Thoracic aorta (tissue), 2 donors: Measurements from ENCODE around the gene SHOC2. TPM values are rescaled to one million over a fixed set of nuclear protein-coding genes. Genes with fewer than 3 reads are reported as not detected.

Experiments
- ATAC-seq: fragments of 150-250 bp; one replicate; pipeline ENCODE4 v1.8.0; 2017; ENCODE audit warnings: low read depth; ENCODE audit not compliant: insufficient number of reproducible peaks, low FRiP score
- DNase-seq: peaks from one replicate; pipeline ENCODE4 v3.0.0-alpha.2; 2020; ENCODE audit warnings: low spot score
- H3K27ac ChIP-seq, 2 donors: fragments of 200-600 bp; sonication (generic); 1 replicate in 1 of 2; 2 replicates in 1 of 2; pipeline ENCODE4 v1.5.1; 2016; ENCODE audit warnings: mild to moderate bottlenecking in 2 of 2, moderate library complexity in 2 of 2
- H3K27me3 ChIP-seq: fragments of 200-600 bp; sonication (generic); replicated peaks from 2 replicates; pipeline ENCODE4 v1.6.0; 2016; ENCODE audit warnings: mild to moderate bottlenecking; ENCODE audit not compliant: insufficient read depth
- H3K36me3 ChIP-seq: fragments of 200-600 bp; sonication (generic); one replicate; pipeline ENCODE4 v1.5.1; 2016
- H3K4me1 ChIP-seq, 2 donors: fragments of 200-600 bp; sonication (generic); 1 replicate in 1 of 2; 2 replicates in 1 of 2; pipeline versions ENCODE4 v1.5.1 to v1.6.0; 2016; ENCODE audit warnings: low read depth in 2 of 2, mild to moderate bottlenecking in 1 of 2; ENCODE audit not compliant: control insufficient read depth in 1 of 2
- H3K4me3 ChIP-seq: fragments of 200-600 bp; sonication (generic); 2 replicates; pipeline ENCODE4 v1.5.1; 2016; ENCODE audit warnings: mild to moderate bottlenecking
- H3K9me3 ChIP-seq: fragments of 200-600 bp; sonication (generic); 2 replicates; pipeline ENCODE4 v1.5.1; 2016
- total RNA-seq, 2 donors: library from RNA; depleted of rRNA; stranded (reverse); fragments of >200 nt; gene quantifications; one replicate each; pipeline versions ENCODE4 v1.1.0 to v1.2.3, GENCODE V29; 2016
- TF ChIP-seq, protein P1 (sequence below): fragments of 200-600 bp; sonication (generic); IDR thresholded peaks from one replicate; pipeline ENCODE4 v1.5.1; 2019; ENCODE audit warnings: antibody characterized with exemption

SHOC2 gene
- total RNA-seq, 2 donors from 2014 or later, result 41.6 to 115 TPM

DNA sequence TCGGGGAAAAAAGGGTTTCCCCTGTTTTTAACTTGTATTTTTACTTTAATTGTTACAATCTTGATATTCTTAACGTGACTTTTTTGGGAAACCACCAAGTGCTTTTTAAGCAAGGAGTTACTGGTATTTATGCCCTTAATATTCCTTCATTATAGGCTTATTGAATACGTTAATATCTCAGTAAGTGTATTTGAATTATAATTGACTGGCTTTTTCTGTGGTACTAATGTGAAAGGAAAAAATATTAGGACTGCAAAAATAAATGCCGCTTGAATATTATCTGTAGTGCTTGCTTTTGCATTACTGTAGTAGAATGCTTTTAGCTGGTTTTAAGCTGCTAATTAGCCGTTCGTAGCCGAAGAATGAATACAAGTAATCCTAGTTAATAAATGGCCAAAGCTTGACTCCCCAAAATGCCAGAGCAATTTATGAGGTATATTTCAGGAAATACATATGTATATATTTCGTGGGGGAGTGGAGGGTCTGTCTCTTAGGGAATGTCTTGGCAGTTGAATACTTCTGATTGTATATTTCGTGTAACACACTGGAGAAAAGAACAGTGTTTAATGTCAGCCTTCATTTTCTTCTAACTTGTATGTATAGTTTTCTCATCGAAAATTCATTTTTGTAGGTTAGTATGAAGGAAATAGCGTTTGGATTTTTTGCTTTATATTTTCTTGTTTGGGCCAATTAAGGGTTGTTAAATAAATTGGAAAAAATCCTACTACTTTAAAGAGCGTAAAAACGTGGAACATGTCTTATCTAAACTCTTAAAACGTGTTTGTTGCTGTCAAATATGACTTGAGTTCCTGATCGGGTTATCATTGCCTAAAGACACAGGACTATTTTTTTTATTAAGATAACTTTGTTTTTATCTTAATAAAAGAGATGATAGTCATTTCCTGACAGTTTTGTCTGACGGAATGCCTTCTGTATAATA is 46.1 kb upstream of the SHOC2 start:
- H3K9me3 ChIP-seq, result no peaks in the 10 kb centered on the region
- H3K4me1 ChIP-seq, result peaks cover 15 to 43% of the 10 kb centered on the region in 2 donors
- DNase-seq (no peak), ATAC-seq (no peak)
- peak overlapping the region; percentile 94 for H3K4me3 ChIP-seq
- peak overlapping the region; percentile 89 to 95 for H3K27ac ChIP-seq
- no peaks in the 10 kb centered on the region for H3K36me3 ChIP-seq
- no peaks in the 10 kb centered on the region for H3K27me3 ChIP-seq
- TF ChIP-seq, protein P1, sequence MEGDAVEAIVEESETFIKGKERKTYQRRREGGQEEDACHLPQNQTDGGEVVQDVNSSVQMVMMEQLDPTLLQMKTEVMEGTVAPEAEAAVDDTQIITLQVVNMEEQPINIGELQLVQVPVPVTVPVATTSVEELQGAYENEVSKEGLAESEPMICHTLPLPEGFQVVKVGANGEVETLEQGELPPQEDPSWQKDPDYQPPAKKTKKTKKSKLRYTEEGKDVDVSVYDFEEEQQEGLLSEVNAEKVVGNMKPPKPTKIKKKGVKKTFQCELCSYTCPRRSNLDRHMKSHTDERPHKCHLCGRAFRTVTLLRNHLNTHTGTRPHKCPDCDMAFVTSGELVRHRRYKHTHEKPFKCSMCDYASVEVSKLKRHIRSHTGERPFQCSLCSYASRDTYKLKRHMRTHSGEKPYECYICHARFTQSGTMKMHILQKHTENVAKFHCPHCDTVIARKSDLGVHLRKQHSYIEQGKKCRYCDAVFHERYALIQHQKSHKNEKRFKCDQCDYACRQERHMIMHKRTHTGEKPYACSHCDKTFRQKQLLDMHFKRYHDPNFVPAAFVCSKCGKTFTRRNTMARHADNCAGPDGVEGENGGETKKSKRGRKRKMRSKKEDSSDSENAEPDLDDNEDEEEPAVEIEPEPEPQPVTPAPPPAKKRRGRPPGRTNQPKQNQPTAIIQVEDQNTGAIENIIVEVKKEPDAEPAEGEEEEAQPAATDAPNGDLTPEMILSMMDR, result no peak

DNA sequence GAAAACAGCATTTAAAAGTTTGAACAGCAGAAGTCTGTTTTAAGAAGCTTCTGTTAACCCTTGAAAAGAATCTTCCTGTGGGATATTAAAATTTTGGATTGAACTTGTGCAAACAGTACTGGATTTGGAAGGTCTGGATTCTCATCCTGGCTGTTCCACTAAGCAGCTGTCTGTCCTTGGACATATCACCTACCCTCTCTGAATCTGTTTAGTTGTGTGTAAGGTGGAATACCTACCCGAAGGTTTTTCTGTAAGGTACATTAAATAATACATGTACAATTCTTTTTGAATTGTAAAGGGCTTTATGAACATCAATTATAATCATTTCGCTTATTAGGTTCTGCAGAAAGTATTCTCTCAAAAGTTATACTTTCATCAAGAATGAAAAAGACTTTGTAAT is 45.5 kb upstream of the SHOC2 start:
- ATAC-seq, result no peak

GRCh38 chr10:110876000-110876399 is 43.4 kb upstream of the SHOC2 start:
- no peak overlapping the region for H3K4me3 ChIP-seq

More for the DNA sequence above, 45.5 kb upstream of the SHOC2 start:
- DNase-seq, result no peak
- peaks cover 12 to 38% of the 10 kb centered on the region in 2 donors for H3K4me1 ChIP-seq
- H3K27ac ChIP-seq, result no peak overlapping the region
- H3K36me3 ChIP-seq, result no peaks in the 10 kb centered on the region
- H3K9me3 ChIP-seq, result no peaks in the 10 kb centered on the region
- H3K4me3 ChIP-seq, result peak overlapping the region; percentile 94
- TF ChIP-seq, protein P1, result no peak
- no peaks in the 10 kb centered on the region for H3K27me3 ChIP-seq

DNA sequence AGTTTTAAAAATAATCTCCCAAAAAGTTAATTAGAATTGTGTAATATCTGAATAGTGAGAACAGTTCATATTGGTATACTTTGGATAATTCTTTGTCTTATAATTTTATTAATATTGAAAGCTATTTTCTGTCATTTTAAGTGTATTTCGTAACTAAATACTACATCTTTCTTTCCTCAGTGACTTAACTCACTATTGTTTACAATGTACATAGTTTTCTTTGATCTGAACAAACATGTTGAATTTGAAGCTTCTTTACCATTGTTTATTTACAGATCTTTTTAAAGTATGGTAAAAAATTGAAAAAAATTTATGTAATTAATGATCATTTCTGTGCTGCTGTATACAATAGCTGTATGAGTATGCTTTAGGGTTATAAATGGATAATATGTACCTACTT is 42.6 kb upstream of the SHOC2 start:
- ATAC-seq, result no peak
- Histone ChIP-seq H3K4me3 (no peak overlapping the region), H3K27me3 (no peaks in the 10 kb centered on the region), H3K36me3 (no peaks in the 10 kb centered on the region), H3K9me3 (no peaks in the 10 kb centered on the region), H3K4me1 (peaks cover 21 to 40% of the 10 kb centered on the region in 2 donors), H3K27ac (no peak overlapping the region)
- no peak for DNase-seq
- TF ChIP-seq, protein P1, result no peak

More at GRCh38 chr10:110876000-110876399, 43.4 kb upstream of the SHOC2 start:
- Histone ChIP-seq H3K4me1 (peaks cover 17 to 36% of the 10 kb centered on the region in 2 donors), H3K27me3 (no peaks in the 10 kb centered on the region), H3K27ac (no peak overlapping the region), H3K36me3 (no peaks in the 10 kb centered on the region), H3K9me3 (no peaks in the 10 kb centered on the region)
- no peak for DNase-seq
- no peak for ATAC-seq
- TF ChIP-seq, protein P1, result no peak

DNA sequence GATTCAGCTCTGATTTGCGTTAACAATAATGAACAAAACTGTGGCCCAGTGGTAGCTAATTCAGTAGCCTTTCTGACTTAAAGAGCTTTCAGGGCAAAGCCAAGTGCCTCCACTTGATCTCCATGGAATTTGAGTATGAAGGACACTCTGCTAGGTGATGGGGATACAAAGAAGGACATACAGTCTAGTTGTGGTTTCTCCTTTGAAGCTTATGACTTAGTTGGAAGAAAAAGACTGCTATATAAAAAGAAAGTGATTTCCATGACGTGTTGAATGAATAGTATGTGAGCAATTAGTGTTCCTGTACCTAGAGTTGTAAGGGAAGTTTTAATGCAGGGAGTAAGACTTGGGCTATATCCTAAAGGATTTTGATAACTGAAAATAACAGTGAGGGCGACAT is 39.4 kb upstream of the SHOC2 start:
- TF ChIP-seq, protein P1, result no peak
- Histone ChIP-seq H3K9me3 (no peaks in the 10 kb centered on the region), H3K4me1 (peaks cover 30 to 49% of the 10 kb centered on the region in 2 donors), H3K27me3 (no peaks in the 10 kb centered on the region), H3K27ac (peak overlapping the region in 1 of 2 donors; percentile 57), H3K36me3 (no peaks in the 10 kb centered on the region), H3K4me3 (peak overlapping the region; percentile 10)
- DNase-seq, result no peak
- no peak for ATAC-seq
